HG03135 (cell line): ENCODE results near the gene SERTAD4.
"Not testable (repeated sequence)": the region's sequence is repeated elsewhere in the genome, so short reads cannot be mapped to it uniquely, and the experiment has no call there.

Experiments
- ATAC-seq: cut with Tn5 transposase; IDR thresholded peaks from one replicate; pipeline ENCODE4 v1.9.1; 2021; ENCODE audit warnings: mild to moderate bottlenecking, moderate library complexity; ENCODE audit not compliant: unreplicated experiment

SERTAD4 gene

GRCh38 chr1:210257698-210258529, 25.3 kb downstream of the SERTAD4 start:
- no peak for ATAC-seq

GRCh38 chr1:210259561-210259960, 27.0 kb downstream of the SERTAD4 start:
- no peak for ATAC-seq

- ATAC-seq: no peak
Measured at GRCh38 chr1:210260096-210260495, 27.5 kb downstream of the SERTAD4 start.

GRCh38 chr1:210262167-210262896, 29.7 kb downstream of the SERTAD4 start:
- no peak for ATAC-seq

GRCh38 chr1:210262897-210263272, 30.3 kb downstream of the SERTAD4 start:
- ATAC-seq: no peak

- ATAC-seq: no peak
Measured at GRCh38 chr1:210263963-210264362, 31.4 kb downstream of the SERTAD4 start.

- ATAC-seq: no peak
Measured at GRCh38 chr1:210264496-210265380, 32.1 kb downstream of the SERTAD4 start.

- ATAC-seq: not testable (repeated sequence)
Measured at GRCh38 chr1:210265392-210265955, 32.9 kb downstream of the SERTAD4 start.

GRCh38 chr1:210269981-210270380, 37.4 kb downstream of the SERTAD4 start:
- no peak for ATAC-seq

GRCh38 chr1:210272666-210273065, 40.1 kb downstream of the SERTAD4 start:
- no peak for ATAC-seq

- no peak for ATAC-seq
Measured at GRCh38 chr1:210280221-210280620, 47.6 kb downstream of the SERTAD4 start.

- ATAC-seq: no peak
Measured at GRCh38 chr1:210288116-210288515, 55.5 kb downstream of the SERTAD4 start.

- ATAC-seq: no peak
Measured at GRCh38 chr1:210289248-210289647, 56.7 kb downstream of the SERTAD4 start.

GRCh38 chr1:210291081-210291764, 58.6 kb downstream of the SERTAD4 start:
- no peak for ATAC-seq

GRCh38 chr1:210291786-210292230, 59.2 kb downstream of the SERTAD4 start:
- ATAC-seq: no peak

GRCh38 chr1:210292231-210292871, 59.8 kb downstream of the SERTAD4 start:
- ATAC-seq: no peak

- ATAC-seq: no peak
Measured at GRCh38 chr1:210293171-210293607, 60.6 kb downstream of the SERTAD4 start.

- no peak for ATAC-seq
Measured at GRCh38 chr1:210294999-210295745, 62.6 kb downstream of the SERTAD4 start.
